Activated CD4-positive, alpha-beta T cell treated with anti-CD3 and anti-CD28 coated beads for 36 hours (primary cell): ENCODE data around the gene CTSO. TPM values are rescaled to one million over a fixed set of nuclear protein-coding genes. Genes with fewer than 3 reads are reported as not detected.

Experiments used
- ATAC-seq: fragments of 200-7000 bp; cut with Tn5 transposase; one replicate; pipeline ENCODE4 v1.10.0; 2021; ENCODE audit warnings: mild to moderate bottlenecking, moderate library complexity
- CTCF ChIA-PET: fragments of 350-600 bp; sonication (Branson Sonifier 250); formaldehyde crosslinking; loops from one replicate; lab custom pipeline; 2021; ENCODE audit warnings: antibody characterized with exemption; lab: Charles Lee
- POLR2A ChIA-PET: fragments of 350-600 bp; sonication (Branson Sonifier 250); formaldehyde crosslinking; loops from one replicate; lab custom pipeline; 2021; ENCODE audit warnings: antibody characterized with exemption, inconsistent platforms; lab: Charles Lee
- DNase-seq: peaks from one replicate; pipeline ENCODE4 v3.0.0-alpha.2; 2020
- H3K27ac Mint-ChIP-seq: one replicate; pipeline ENCODE4 v1.8.0; 2021; ENCODE audit warnings: mixed read lengths
- H3K27me3 Mint-ChIP-seq: one replicate; pipeline ENCODE4 v1.8.0; 2021; ENCODE audit warnings: mixed read lengths
- H3K36me3 Mint-ChIP-seq: one replicate; pipeline ENCODE4 v1.8.0; 2021; ENCODE audit warnings: low read depth, mixed read lengths
- H3K4me1 Mint-ChIP-seq: one replicate; pipeline ENCODE4 v1.8.0; 2021; ENCODE audit warnings: mixed read lengths
- H3K4me3 Mint-ChIP-seq: one replicate; pipeline ENCODE4 v1.8.0; 2021; ENCODE audit warnings: mild to moderate bottlenecking, moderate library complexity, mixed read lengths
- H3K9me3 Mint-ChIP-seq: one replicate; pipeline ENCODE4 v1.8.0; 2021; ENCODE audit warnings: low read depth, mixed read lengths
- intact Hi-C, 2 experiments: fragments of 100-400 bp; cut with DNase I in 1 of 2; cut with micrococcal nuclease in 1 of 2; formaldehyde crosslinking; loops; one replicate each; pipeline versions ENCODE4 v1.14.2 to v1.15.1; 2022 to 2024; cut with DNase I, micrococcal nuclease
- total RNA-seq, 2 experiments: library from RNA; stranded (reverse); gene quantifications; one replicate each; pipeline ENCODE4 v1.2.3, GENCODE V29; 2021

CTSO gene
- total RNA-seq, 2 experiments from 2014 or later: 2.6 to 3.0 TPM

GRCh38 chr4:155954939-155955338 is 1.3 kb upstream of the CTSO start:
- ChIA-PET POLR2A (no interaction called here), CTCF (interaction anchor here (1.5 kb wide), 1 partner anchor 145 kb away, joined by 6 read pairs; no protein-coding TSS in a partner anchor)
- Mint-ChIP-seq H3K9me3 (no peaks in the 10 kb centered on the region), H3K4me3 (no peak overlapping the region), H3K27me3 (peaks cover 9% of the 10 kb centered on the region), H3K27ac (no peak overlapping the region), H3K4me1 (peaks cover 11% of the 10 kb centered on the region), H3K36me3 (peaks cover 2% of the 10 kb centered on the region)
- ATAC-seq (no peak), DNase-seq (no peak)
- intact Hi-C loops: loop anchor here (5.0 to 10.0 kb wide), 3 partner anchors 1090 to 1403 kb away; partner anchors contain the start of gene PLRG1 (in 1 of the 2)

GRCh38 chr4:155954118-155954685 is 536 bp upstream of the CTSO start:
- DNase-seq (peak; percentile 16), ATAC-seq (no peak)
- intact Hi-C loops: loop anchor here (5.0 to 10.0 kb wide), 3 partner anchors 1091 to 1402 kb away; partner anchors contain the start of gene PLRG1 (in 1 of the 2)

GRCh38 chr4:155952501-155952901 is 1.2 kb downstream of the CTSO start:
- DNase-seq: no peak
- intact Hi-C loops: loop anchor here (2.0 to 10.0 kb wide), 6 partner anchors 424 to 1400 kb away; partner anchors contain the start of gene PLRG1 (in 1 of the 2)
- Mint-ChIP-seq H3K27me3 (peaks cover 2% of the 10 kb centered on the region), H3K27ac (no peak overlapping the region), H3K4me1 (peaks cover 11% of the 10 kb centered on the region), H3K9me3 (no peaks in the 10 kb centered on the region), H3K36me3 (peaks cover 2% of the 10 kb centered on the region), H3K4me3 (peak overlapping the region; percentile 17)
- CTCF ChIA-PET: interaction anchor here (0.7 to 4.2 kb wide), 6 partner anchors 9 to 194 kb away, joined by 3 to 30 read pairs (median 3); partner anchors contain the start of gene GUCY1B1
- POLR2A ChIA-PET: no interaction called here
- no peak for ATAC-seq

More at GRCh38 chr4:155954118-155954685, 536 bp upstream of the CTSO start:
- no peaks in the 10 kb centered on the region for H3K9me3 Mint-ChIP-seq
- CTCF ChIA-PET: interaction anchor here (0.7 to 4.2 kb wide), 7 partner anchors 10 to 287 kb away, joined by 3 to 30 read pairs (median 4); no protein-coding TSS in a partner anchor
- POLR2A ChIA-PET: interaction anchor here (0.5 to 0.8 kb wide), 3 partner anchors 304 to 481 kb away, joined by 3 to 4 read pairs (median 3); no protein-coding TSS in a partner anchor
- peak overlapping the region; percentile 92 for H3K4me3 Mint-ChIP-seq
- peaks cover 2% of the 10 kb centered on the region for H3K36me3 Mint-ChIP-seq
- peaks cover 11% of the 10 kb centered on the region for H3K4me1 Mint-ChIP-seq
- H3K27me3 Mint-ChIP-seq: peaks cover 8% of the 10 kb centered on the region
- H3K27ac Mint-ChIP-seq: peak overlapping the region; percentile 89

- intact Hi-C loops: loop anchor here (5.0 to 10.0 kb wide), 3 partner anchors 1094 to 1398 kb away; partner anchors contain the start of gene PLRG1 (in 1 of the 2)
- peaks cover 11% of the 10 kb centered on the region for H3K4me1 Mint-ChIP-seq
- DNase-seq (no peak), ATAC-seq (no peak)
- POLR2A ChIA-PET: no interaction called here
- no peak overlapping the region for H3K27ac Mint-ChIP-seq
- H3K9me3 Mint-ChIP-seq: no peaks in the 10 kb centered on the region
- CTCF ChIA-PET: interaction anchor here (1.2 to 4.2 kb wide), 2 partner anchors 140 to 1143 kb away, joined by 3 to 30 read pairs; no protein-coding TSS in a partner anchor
- H3K36me3 Mint-ChIP-seq: no peaks in the 10 kb centered on the region
- H3K27me3 Mint-ChIP-seq: no peaks in the 10 kb centered on the region
- H3K4me3 Mint-ChIP-seq: no peak overlapping the region
Observed at GRCh38 chr4:155950461-155950860, 3.2 kb downstream of the CTSO start.

- no peaks in the 10 kb centered on the region for H3K27me3 Mint-ChIP-seq
- H3K9me3 Mint-ChIP-seq: no peaks in the 10 kb centered on the region
- POLR2A ChIA-PET: no interaction called here
- ATAC-seq (no peak), DNase-seq (no peak)
- intact Hi-C loops: no loop called here
- no peaks in the 10 kb centered on the region for H3K36me3 Mint-ChIP-seq
- no peak overlapping the region for H3K27ac Mint-ChIP-seq
- CTCF ChIA-PET: no interaction called here
- peaks cover 4% of the 10 kb centered on the region for H3K4me1 Mint-ChIP-seq
- no peak overlapping the region for H3K4me3 Mint-ChIP-seq
Observed at GRCh38 chr4:155948541-155948940, 5.1 kb downstream of the CTSO start.

GRCh38 chr4:155946486-155946885 is 7.2 kb downstream of the CTSO start:
- intact Hi-C loops: no loop called here
- H3K36me3 Mint-ChIP-seq: no peaks in the 10 kb centered on the region
- no peak for ATAC-seq
- no peaks in the 10 kb centered on the region for H3K4me1 Mint-ChIP-seq
- no peaks in the 10 kb centered on the region for H3K27me3 Mint-ChIP-seq
- no peak overlapping the region for H3K27ac Mint-ChIP-seq
- DNase-seq: no peak
- no peaks in the 10 kb centered on the region for H3K9me3 Mint-ChIP-seq
- CTCF ChIA-PET: interaction anchor here (0.6 kb wide), 1 partner anchor 439 kb away, joined by 3 read pairs; no protein-coding TSS in a partner anchor
- H3K4me3 Mint-ChIP-seq: no peak overlapping the region
- POLR2A ChIA-PET: no interaction called here

GRCh38 chr4:155944516-155944915 is 9.2 kb downstream of the CTSO start:
- POLR2A ChIA-PET: no interaction called here
- no peak for ATAC-seq

GRCh38 chr4:155943605-155944291 is 9.9 kb downstream of the CTSO start:
- H3K4me3 Mint-ChIP-seq: no peak overlapping the region
- H3K27me3 Mint-ChIP-seq: no peaks in the 10 kb centered on the region
- intact Hi-C loops: no loop called here
- ChIA-PET POLR2A (no interaction called here), CTCF (interaction anchor here (1.3 to 2.6 kb wide), 2 partner anchors 9 to 10 kb away, joined by 7 to 13 read pairs; partner anchors contain the start of gene CTSO)
- no peaks in the 10 kb centered on the region for H3K4me1 Mint-ChIP-seq
- no peak for DNase-seq
- ATAC-seq: no peak
- H3K9me3 Mint-ChIP-seq: no peaks in the 10 kb centered on the region
- H3K36me3 Mint-ChIP-seq: no peaks in the 10 kb centered on the region
- no peak overlapping the region for H3K27ac Mint-ChIP-seq

More at GRCh38 chr4:155944516-155944915, 9.2 kb downstream of the CTSO start:
- Mint-ChIP-seq H3K36me3 (no peaks in the 10 kb centered on the region), H3K4me3 (no peak overlapping the region), H3K27me3 (no peaks in the 10 kb centered on the region), H3K27ac (no peak overlapping the region), H3K9me3 (no peaks in the 10 kb centered on the region), H3K4me1 (no peaks in the 10 kb centered on the region)
- DNase-seq: no peak
- CTCF ChIA-PET: interaction anchor here (1.3 to 2.6 kb wide), 2 partner anchors 8 to 9 kb away, joined by 7 to 13 read pairs; partner anchors contain the start of gene CTSO
- intact Hi-C loops: no loop called here

GRCh38 chr4:155941820-155942219 is 11.8 kb downstream of the CTSO start:
- peaks cover 5% of the 10 kb centered on the region for H3K36me3 Mint-ChIP-seq
- intact Hi-C loops: no loop called here
- DNase-seq (no peak), ATAC-seq (no peak)
- no peaks in the 10 kb centered on the region for H3K27me3 Mint-ChIP-seq
- ChIA-PET CTCF (interaction anchor here (0.9 kb wide), 1 partner anchor 10 kb away, joined by 3 read pairs; no protein-coding TSS in a partner anchor), POLR2A (no interaction called here)
- no peak overlapping the region for H3K27ac Mint-ChIP-seq
- no peak overlapping the region for H3K4me3 Mint-ChIP-seq
- no peaks in the 10 kb centered on the region for H3K9me3 Mint-ChIP-seq
- no peaks in the 10 kb centered on the region for H3K4me1 Mint-ChIP-seq

- H3K9me3 Mint-ChIP-seq: no peaks in the 10 kb centered on the region
- POLR2A ChIA-PET: no interaction called here
- CTCF ChIA-PET: interaction anchor here (0.9 kb wide), 1 partner anchor 11 kb away, joined by 3 read pairs; no protein-coding TSS in a partner anchor
Observed at GRCh38 chr4:155941085-155941790, 12.4 kb downstream of the CTSO start.

More at GRCh38 chr4:155941085-155941790, 12.4 kb downstream of the CTSO start:
- Mint-ChIP-seq H3K4me3 (no peak overlapping the region), H3K27me3 (no peaks in the 10 kb centered on the region), H3K36me3 (peaks cover 5% of the 10 kb centered on the region), H3K4me1 (no peaks in the 10 kb centered on the region), H3K27ac (no peak overlapping the region)
- ATAC-seq (no peak), DNase-seq (no peak)
- intact Hi-C loops: no loop called here
